Measurements from ENCODE around the gene PHTF2.

PHTF2 gene

GRCh38 chr7:77881871-77882270, 83.3 kb downstream of the PHTF2 start:
- no peak for DNase-seq

GRCh38 chr7:77885155-77885554, 86.6 kb downstream of the PHTF2 start:
- no peak for DNase-seq

GRCh38 chr7:77887567-77887966, 89.0 kb downstream of the PHTF2 start:
- DNase-seq, result no peak

- DNase-seq, result no peak
Measured at GRCh38 chr7:77888998-77889397, 90.4 kb downstream of the PHTF2 start.

GRCh38 chr7:77893813-77894212, 95.2 kb downstream of the PHTF2 start:
- no peak for DNase-seq

- DNase-seq, result no peak
Measured at GRCh38 chr7:77894574-77895091, 96.1 kb downstream of the PHTF2 start.

GRCh38 chr7:77895905-77896304, 97.3 kb downstream of the PHTF2 start:
- no peak for DNase-seq

- DNase-seq, result peak in 1 of 5 donors; percentile 10
Measured at GRCh38 chr7:77897004-77897547, 98.5 kb downstream of the PHTF2 start.

GRCh38 chr7:77899516-77899915, 100.9 kb downstream of the PHTF2 start:
- no peak for DNase-seq

- peak in 1 of 5 donors; percentile 11 for DNase-seq
Measured at GRCh38 chr7:77903597-77903996, 105.0 kb downstream of the PHTF2 start.

- DNase-seq, result no peak
Measured at GRCh38 chr7:77904252-77904651, 105.7 kb downstream of the PHTF2 start.

- no peak for DNase-seq
Measured at GRCh38 chr7:77907281-77907680, 108.7 kb downstream of the PHTF2 start.

GRCh38 chr7:77908664-77909063, 110.1 kb downstream of the PHTF2 start:
- DNase-seq, result no peak

- DNase-seq, result no peak
Measured at GRCh38 chr7:77910124-77910523, 111.6 kb downstream of the PHTF2 start.

GRCh38 chr7:77912293-77912692, 113.7 kb downstream of the PHTF2 start:
- DNase-seq, result no peak

- DNase-seq, result peak in 1 of 5 donors; percentile 35
Measured at GRCh38 chr7:77913977-77914607, 115.5 kb downstream of the PHTF2 start.

- no peak for DNase-seq
Measured at GRCh38 chr7:77917500-77918262, 119.1 kb downstream of the PHTF2 start.

- DNase-seq, result no peak
Measured at GRCh38 chr7:77918676-77919075, 120.1 kb downstream of the PHTF2 start.

GRCh38 chr7:77923419-77923818, 124.8 kb downstream of the PHTF2 start:
- DNase-seq, result no peak

- DNase-seq, result no peak
Measured at GRCh38 chr7:77930496-77930895, 131.9 kb downstream of the PHTF2 start.

- no peak for DNase-seq
Measured at GRCh38 chr7:77931841-77932240, 133.3 kb downstream of the PHTF2 start.

- DNase-seq, result no peak
Measured at GRCh38 chr7:77933394-77933793, 134.8 kb downstream of the PHTF2 start.

GRCh38 chr7:77935652-77936348, 137.2 kb downstream of the PHTF2 start:
- DNase-seq, result no peak

Measured in T-helper 1 cell (primary cell).